ENCODE data around the gene RPRD2.

The RPRD2 gene

GRCh38 chr1:150371110-150371509 lies 7.2 kb downstream of the RPRD2 start:
- TF ChIP-seq GABPA (IDR thresholded peaks at IDR 0.05; ENCODE audit: low read depth) (no peak), SPI1 (IDR thresholded peaks at IDR 0.05; ENCODE audit: borderline replicate concordance, low read depth) (no peak)
- Histone ChIP-seq H3K4me3 (replicated peaks; ENCODE audit: insufficient read depth, low read length) (no peak overlapping the region), H3K27ac (replicated peaks) (no peak overlapping the region), H3K27me3 (ENCODE audit: insufficient read depth, poor library complexity, severe bottlenecking) (no peaks in the 10 kb centered on the region)
- DNase-seq (ENCODE audit: low read depth in 1 of 2, low spot score in 1 of 2): no peak

GRCh38 chr1:150372580-150372979 lies 8.6 kb downstream of the RPRD2 start:
- Histone ChIP-seq H3K27ac (replicated peaks) (no peak overlapping the region), H3K27me3 (ENCODE audit: insufficient read depth, poor library complexity, severe bottlenecking) (no peaks in the 10 kb centered on the region), H3K4me3 (replicated peaks; ENCODE audit: insufficient read depth, low read length) (no peak overlapping the region)
- DNase-seq (ENCODE audit: low read depth in 1 of 2, low spot score in 1 of 2): no peak
- TF ChIP-seq CTCF (IDR thresholded peaks at IDR 0.05; ENCODE audit: insufficient read depth, low read length): no peak
- TF ChIP-seq REST (IDR thresholded peaks at IDR 0.05; ENCODE audit: insufficient replicate concordance, low read depth): no peak
- TF ChIP-seq POLR2AphosphoS5 (IDR thresholded peaks at IDR 0.05; ENCODE audit: low read depth): no peak
- TF ChIP-seq GABPA (IDR thresholded peaks at IDR 0.05; ENCODE audit: low read depth): no peak
- no peak for TF ChIP-seq SPI1 (IDR thresholded peaks at IDR 0.05; ENCODE audit: borderline replicate concordance, low read depth)

GRCh38 chr1:150376110-150376509 lies 12.2 kb downstream of the RPRD2 start:
- Histone ChIP-seq H3K27me3 (ENCODE audit: insufficient read depth, poor library complexity, severe bottlenecking) (no peaks in the 10 kb centered on the region), H3K27ac (replicated peaks) (no peak overlapping the region), H3K4me3 (replicated peaks; ENCODE audit: insufficient read depth, low read length) (no peak overlapping the region)
- no peak for DNase-seq (ENCODE audit: low read depth in 1 of 2, low spot score in 1 of 2)
- TF ChIP-seq GABPA (IDR thresholded peaks at IDR 0.05; ENCODE audit: low read depth) (no peak), CTCF (IDR thresholded peaks at IDR 0.05; ENCODE audit: insufficient read depth, low read length) (no peak), REST (IDR thresholded peaks at IDR 0.05; ENCODE audit: insufficient replicate concordance, low read depth) (no peak), POLR2AphosphoS5 (IDR thresholded peaks at IDR 0.05; ENCODE audit: low read depth) (no peak), SPI1 (IDR thresholded peaks at IDR 0.05; ENCODE audit: borderline replicate concordance, low read depth) (no peak)

- no peak for DNase-seq (ENCODE audit: low read depth in 1 of 2, low spot score in 1 of 2)
- Histone ChIP-seq H3K4me3 (replicated peaks; ENCODE audit: insufficient read depth, low read length) (no peak overlapping the region), H3K27ac (replicated peaks) (no peak overlapping the region), H3K27me3 (ENCODE audit: insufficient read depth, poor library complexity, severe bottlenecking) (no peaks in the 10 kb centered on the region)
- no peak for TF ChIP-seq CTCF (IDR thresholded peaks at IDR 0.05; ENCODE audit: insufficient read depth, low read length)
- no peak for TF ChIP-seq REST (IDR thresholded peaks at IDR 0.05; ENCODE audit: insufficient replicate concordance, low read depth)
- no peak for TF ChIP-seq SPI1 (IDR thresholded peaks at IDR 0.05; ENCODE audit: borderline replicate concordance, low read depth)
- TF ChIP-seq POLR2AphosphoS5 (IDR thresholded peaks at IDR 0.05; ENCODE audit: low read depth): no peak
- TF ChIP-seq GABPA (IDR thresholded peaks at IDR 0.05; ENCODE audit: low read depth): no peak
Observed at GRCh38 chr1:150383631-150384324, 19.8 kb downstream of the RPRD2 start.
